ENCODE measurements around the gene LDAF1.
"Not testable (repeated sequence)": the region's sequence is repeated elsewhere in the genome, so short reads cannot be mapped to it uniquely, and the experiment has no call there.

The LDAF1 gene

GRCh38 chr16:21162661-21163151 lies 4.2 kb downstream of the LDAF1 start:
- DNase-seq, result no peak

DNA sequence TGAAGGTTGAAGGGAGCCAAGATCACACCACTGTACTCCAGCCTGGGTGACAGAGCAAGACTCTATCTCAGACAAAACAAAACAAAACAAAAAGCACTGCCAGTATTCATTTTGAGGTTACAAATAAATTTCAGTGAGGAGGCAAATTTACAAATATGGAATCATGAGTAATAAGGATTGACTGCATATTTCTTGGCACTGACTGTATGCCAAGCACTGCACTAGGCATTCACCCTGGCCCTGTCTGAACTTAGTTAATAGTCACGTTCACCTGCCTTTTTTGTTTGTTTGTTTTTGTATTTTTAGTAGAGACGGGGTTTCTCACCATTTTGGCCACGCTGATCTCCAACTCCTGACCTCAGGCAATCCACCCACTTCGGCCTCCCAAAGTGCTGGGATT lies 5.1 kb downstream of the LDAF1 start:
- no peak for DNase-seq

GRCh38 chr16:21164521-21165168 lies 6.2 kb downstream of the LDAF1 start:
- no peak for DNase-seq

GRCh38 chr16:21166561-21166961 lies 8.1 kb downstream of the LDAF1 start:
- DNase-seq, result no peak

DNA sequence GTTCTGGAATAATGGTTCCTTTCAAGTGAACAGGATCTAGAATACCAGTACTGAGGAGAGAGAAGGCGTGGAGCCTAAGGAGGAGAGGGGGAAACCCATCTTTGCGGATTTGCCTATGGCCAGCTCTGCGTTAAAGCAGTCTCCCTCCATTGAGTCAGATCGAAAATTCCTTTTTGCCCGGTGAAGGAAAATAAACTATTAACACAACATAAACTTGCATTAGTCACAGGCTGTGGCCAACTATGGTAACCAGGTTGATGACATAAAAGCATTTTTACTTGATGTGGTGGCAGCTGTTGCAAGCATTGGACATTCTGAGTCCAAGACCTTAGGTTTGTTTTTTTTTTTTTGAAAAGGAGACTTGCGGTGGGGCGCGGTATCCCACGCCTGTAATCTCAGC lies 8.9 kb downstream of the LDAF1 start:
- DNase-seq, result no peak

- no peak for DNase-seq
Measured at GRCh38 chr16:21167929-21168602, 9.6 kb downstream of the LDAF1 start.

- DNase-seq, result no peak
Measured at GRCh38 chr16:21169249-21169981, 10.9 kb downstream of the LDAF1 start.

DNA sequence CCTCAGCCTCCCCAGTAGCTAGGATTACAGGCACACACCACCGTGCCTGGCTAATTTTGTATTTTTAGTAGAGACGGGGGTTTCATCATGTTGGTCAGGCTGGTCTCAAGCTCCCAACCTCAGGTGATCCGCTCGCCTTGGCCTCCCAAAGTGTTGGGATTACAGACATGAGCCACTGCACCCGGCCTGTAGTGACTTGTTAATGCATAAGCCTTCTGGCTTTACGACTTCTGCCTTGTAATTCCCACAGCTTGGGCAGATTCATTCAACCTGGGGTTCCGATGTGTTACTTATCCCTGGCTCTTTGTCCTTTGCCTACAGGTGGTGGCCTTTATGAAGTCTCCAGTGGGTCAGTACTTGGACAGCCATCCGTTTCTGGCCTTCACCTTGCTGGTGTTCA lies 11.6 kb downstream of the LDAF1 start:
- not testable (repeated sequence) for DNase-seq

DNA sequence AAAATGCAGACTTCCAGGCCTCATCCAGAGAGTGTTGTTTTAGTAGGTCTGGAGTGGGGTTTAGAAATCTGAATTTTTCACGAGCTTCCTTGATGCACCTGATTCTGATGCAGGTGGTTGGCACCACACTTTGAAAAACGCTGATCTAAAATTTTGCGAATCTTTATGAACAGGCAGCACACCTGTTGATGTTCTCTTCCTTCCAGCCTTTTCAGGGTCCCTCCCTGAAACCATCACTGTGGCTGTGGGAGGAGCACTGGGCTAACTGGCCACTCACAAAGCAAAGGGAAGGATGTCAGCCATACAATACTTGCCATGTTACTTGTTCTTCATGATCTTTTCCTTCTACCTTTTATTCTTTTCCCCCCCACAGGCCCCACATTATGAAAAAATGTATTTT lies 14.2 kb downstream of the LDAF1 start:
- no peak for DNase-seq

GRCh38 chr16:21175397-21175796 lies 16.9 kb downstream of the LDAF1 start:
- no peak for DNase-seq

DNA sequence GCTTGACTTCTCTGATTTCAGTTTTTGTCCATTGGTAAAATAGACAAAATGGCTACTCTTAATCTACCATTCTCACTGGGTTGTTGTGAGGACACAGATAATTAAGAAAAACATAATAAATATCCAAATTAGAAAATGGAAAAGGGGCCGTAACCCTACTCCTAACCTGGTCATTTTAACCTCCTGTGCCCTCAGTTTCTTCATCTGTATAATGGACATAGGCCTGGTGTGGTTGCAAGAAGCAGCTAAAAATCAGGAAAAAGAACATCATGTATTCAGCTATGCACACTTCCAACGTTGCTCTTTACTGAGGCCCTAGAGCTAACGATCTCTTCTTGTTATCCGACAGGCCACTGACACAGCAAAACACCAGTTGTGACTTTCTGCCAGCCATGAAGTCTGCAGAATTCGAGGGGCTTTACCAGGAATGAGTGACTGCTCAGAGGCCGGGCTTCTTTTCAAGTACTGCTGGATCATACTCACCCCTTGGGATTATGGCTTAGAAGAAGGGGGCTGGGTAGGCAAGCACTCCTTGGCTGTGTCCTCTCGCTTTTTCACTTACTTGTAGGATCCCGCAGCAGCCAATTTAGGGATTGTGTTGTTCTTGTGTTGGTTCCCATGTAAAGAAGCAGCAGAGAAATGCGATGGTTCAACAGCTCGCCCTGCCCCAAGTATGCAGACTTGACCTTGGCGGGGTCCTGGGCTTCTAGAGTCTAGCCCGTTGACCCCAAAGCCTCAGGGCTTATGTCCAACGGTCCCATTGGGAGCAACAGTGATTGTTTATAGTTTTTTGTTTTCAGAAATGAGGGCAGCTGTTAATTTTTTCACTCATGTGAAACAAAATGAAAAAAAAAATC lies 20.9 kb downstream of the LDAF1 start:
- DNase-seq, result no peak

DNA sequence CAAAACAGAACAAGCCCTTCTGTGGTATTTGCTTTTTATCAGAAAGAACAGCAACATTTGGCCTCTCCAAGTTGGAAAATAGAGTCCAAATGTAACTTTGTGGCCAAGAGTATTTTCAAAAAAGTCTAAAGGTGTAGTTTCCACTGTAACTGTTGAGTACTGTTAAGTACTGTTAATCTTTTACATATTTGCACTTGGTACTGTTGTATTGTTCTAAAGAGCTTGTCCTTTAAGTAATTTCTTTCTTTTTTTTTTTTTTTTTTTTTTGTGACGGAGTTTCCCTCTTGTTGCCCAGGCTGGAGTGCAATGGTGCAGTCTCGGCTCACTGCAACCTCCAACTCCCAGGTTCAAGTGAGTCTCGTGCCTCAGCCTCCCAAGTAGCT lies 21.5 kb downstream of the LDAF1 start:
- no peak for DNase-seq

DNA sequence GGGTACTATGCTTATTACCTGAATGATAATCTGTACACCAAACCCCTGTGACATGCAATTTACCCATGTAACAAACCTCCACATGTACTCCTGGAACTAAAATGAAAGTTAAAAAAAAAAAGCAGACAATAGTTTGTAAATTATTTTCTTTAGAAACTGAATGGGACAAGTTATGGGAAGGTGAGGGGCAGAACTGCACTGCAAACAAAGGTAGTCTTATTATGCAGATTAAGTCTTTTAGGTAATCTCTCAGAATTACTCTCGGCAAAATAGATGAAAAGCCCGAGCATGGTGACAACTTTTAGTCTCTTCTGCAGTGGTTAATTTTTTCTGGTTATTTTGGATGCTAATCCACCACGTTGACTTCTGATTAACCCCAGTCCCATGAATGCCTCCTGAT lies 25.5 kb downstream of the LDAF1 start:
- no peak for DNase-seq

- peak; percentile 36 to 42 for DNase-seq
Measured at GRCh38 chr16:21184834-21185233, 26.4 kb downstream of the LDAF1 start.

DNA sequence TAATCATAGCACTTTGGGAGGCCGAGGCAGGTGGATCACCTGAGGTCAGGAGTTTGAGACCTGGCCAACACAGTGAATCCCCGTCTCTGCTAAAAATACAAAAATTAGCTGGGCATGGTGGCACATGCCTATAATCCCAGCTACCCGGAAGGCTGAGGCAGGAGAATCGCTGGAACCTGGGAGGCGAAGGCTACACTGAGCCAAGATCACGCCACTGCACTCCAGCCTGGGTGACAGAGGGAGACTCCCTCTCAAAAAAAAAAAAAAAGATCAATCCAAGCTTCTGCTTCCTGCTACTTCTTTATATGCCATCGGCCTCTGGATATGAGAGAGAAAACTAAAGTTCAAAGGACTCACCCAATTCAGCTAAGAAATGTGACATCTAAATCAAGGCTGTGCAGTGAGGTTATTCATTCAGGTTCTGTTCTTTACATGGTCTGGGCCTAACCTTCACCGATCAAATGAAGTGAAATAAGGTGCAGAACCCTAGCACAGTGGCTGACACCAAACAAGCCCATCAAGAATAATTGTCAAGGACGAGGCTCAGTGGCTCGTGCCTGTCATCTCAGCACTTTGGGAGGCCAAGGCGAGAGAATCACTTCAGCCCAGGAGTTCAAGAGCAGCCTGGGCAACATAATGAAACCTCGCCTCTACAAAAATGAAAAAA lies 27.3 kb downstream of the LDAF1 start:
- DNase-seq, result no peak

GRCh38 chr16:21186326-21186691 lies 27.8 kb downstream of the LDAF1 start:
- no peak for DNase-seq

DNA sequence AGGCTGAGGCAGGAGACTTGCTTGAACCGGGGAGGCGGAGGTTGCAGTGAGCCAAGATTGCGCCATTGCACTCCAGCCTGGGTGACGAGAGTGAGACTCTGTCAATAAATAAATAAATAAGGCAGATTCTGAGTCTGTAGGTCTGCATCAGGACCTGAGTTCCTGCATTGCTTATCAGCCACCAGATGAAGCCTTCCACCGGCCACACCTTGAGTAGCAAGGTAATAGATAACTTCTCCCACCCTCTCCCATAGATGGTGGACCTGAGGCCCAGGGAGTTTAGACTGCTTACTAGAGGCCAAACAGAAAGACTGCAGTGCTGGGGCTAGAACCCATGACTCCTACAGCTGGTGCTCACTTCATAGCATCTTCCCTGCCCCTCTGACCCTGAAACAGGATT lies 30.8 kb downstream of the LDAF1 start:
- no peak for DNase-seq

GRCh38 chr16:21190013-21190412 lies 31.5 kb downstream of the LDAF1 start:
- DNase-seq, result no peak

DNA sequence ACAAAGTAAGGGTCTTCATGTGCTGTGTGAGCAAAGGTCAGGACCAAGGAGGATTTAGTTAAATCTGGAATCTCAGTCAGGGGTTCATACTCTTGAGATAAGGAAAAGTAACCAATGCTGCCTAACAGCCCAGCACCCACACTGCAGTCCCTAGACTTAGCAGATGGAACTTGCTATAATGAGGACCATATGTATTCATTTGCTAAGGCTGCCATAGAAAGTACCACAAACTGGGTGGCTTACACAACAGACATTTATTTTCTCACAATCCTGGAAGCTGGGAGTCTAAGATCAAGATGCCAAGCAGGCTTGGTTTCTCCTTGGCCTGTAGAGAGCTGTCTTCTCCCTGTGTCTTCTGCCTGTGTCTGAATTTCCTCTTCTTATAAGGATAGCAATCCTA lies 32.1 kb downstream of the LDAF1 start:
- no peak for DNase-seq

- DNase-seq, result no peak
Measured at GRCh38 chr16:21192991-21193390, 34.5 kb downstream of the LDAF1 start.

DNA sequence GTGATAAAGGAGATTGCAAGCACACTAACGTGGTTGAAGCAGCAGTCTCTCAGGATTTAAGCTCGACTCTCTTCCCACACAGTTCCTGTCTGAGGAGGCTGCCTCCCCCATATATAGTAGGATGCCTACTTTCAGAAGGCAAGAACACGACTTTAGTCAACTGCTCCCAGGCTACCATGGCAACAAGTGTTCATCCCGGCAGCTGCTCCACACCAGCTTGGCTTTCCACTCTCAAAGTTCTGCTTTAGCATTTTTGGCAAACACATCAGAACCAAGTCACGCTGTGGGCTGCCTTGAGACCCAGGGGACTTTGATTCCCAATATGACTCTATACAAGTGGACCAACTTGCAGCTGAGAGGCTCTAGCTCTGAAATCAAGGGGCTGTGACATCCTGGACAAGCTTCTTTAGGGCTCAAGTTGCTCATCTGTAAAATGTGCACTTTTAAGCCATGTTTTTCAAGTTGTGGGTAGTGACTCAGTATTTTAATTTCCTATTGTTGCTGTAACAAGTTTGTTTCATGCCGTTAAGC lies 36.4 kb downstream of the LDAF1 start:
- no peak for DNase-seq

DNA sequence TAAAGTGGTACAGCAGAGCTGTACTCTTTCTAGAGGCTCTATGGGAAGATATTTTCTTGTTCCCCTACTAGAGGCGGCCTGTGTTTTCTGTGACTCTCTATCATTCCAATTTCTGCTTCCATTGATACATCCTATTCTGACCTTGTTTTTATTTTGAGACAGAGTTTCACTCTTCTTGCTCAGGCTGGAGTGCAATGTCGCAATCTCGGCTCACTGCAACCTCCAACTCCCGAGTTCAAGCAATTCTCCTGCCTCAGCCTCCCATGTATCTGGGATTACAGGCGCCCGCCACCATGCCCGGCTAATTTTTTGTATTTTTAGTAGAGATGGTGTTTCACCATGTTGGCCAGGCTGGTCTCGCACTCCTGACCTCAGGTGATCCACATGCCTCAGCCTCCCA lies 36.9 kb downstream of the LDAF1 start:
- not testable (repeated sequence) for DNase-seq
